Gastroesophageal sphincter (tissue), 3 donors: ENCODE measurements around the gene NBEA.

Experiments used
- POLR2A ChIP-seq, 2 donors: fragments of 450-650 bp; IDR thresholded peaks; one replicate each; pipeline ENCODE4 v1.6.1; 2017; ENCODE audit warnings: antibody characterized with exemption in 2 of 2, mild to moderate bottlenecking in 2 of 2, moderate library complexity in 1 of 2
- TF ChIP-seq, protein P1 (sequence below), 4 experiments: fragments of 200-600 bp in 2 of 4; fragments of 450-650 bp in 2 of 4; sonication (generic) in 1 of 4; IDR thresholded peaks; one replicate each; pipeline ENCODE4 v1.5.1; 2017 to 2019; ENCODE audit warnings: antibody characterized with exemption in 4 of 4, mild to moderate bottlenecking in 2 of 4, moderate library complexity in 2 of 4

DNA sequence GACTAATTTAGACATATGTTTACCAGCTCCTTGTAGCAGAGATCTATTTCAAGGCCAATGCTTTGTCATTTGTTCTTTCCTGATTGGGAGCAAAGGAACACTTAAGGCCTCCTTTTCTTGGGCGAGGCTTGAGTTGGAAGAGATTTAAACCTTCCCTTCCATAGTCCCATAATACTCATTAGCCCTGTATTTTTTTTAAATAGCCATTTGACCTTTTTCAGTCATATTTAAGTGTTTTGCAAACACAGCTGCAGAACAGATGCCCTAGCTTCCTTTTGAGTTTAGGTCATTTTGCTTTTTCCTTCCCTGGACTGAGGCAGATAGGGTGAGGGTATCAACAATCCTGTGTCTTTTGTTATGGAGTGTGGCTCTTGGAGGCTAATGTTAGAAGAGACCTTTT is 198.3 kb downstream of the NBEA start:
- TF ChIP-seq, protein P1, sequence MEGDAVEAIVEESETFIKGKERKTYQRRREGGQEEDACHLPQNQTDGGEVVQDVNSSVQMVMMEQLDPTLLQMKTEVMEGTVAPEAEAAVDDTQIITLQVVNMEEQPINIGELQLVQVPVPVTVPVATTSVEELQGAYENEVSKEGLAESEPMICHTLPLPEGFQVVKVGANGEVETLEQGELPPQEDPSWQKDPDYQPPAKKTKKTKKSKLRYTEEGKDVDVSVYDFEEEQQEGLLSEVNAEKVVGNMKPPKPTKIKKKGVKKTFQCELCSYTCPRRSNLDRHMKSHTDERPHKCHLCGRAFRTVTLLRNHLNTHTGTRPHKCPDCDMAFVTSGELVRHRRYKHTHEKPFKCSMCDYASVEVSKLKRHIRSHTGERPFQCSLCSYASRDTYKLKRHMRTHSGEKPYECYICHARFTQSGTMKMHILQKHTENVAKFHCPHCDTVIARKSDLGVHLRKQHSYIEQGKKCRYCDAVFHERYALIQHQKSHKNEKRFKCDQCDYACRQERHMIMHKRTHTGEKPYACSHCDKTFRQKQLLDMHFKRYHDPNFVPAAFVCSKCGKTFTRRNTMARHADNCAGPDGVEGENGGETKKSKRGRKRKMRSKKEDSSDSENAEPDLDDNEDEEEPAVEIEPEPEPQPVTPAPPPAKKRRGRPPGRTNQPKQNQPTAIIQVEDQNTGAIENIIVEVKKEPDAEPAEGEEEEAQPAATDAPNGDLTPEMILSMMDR (IDR thresholded peaks at IDR 0.05), result no peak
- TF ChIP-seq POLR2A (IDR thresholded peaks at IDR 0.05), result no peak
